Choroid plexus epithelial cell (primary cell): Measurements from ENCODE around the gene SLC6A11.

Source experiments
- DNase-seq: peaks from one replicate; pipeline ENCODE4 v3.0.0-alpha.2; 2010; ENCODE audit warnings: low read depth
- H3K4me3 ChIP-seq: 2 replicates; pipeline ENCODE4 v1.5.1; 2011; ENCODE audit warnings: low read depth, mild to moderate bottlenecking, control low read depth, low read length, moderate library complexity
- CTCF ChIP-seq: conservative IDR thresholded peaks from 2 replicates; pipeline ENCODE4 v1.5.1; 2011; ENCODE audit warnings: low read depth, mild to moderate bottlenecking, control low read depth, inconsistent platforms, low read length, moderate library complexity

The SLC6A11 gene

GRCh38 chr3:10836676-10837075, 20.6 kb downstream of the SLC6A11 start:
- no peak for TF ChIP-seq CTCF
- H3K4me3 ChIP-seq, result no peak overlapping the region
- DNase-seq, result no peak

- no peak for DNase-seq
- TF ChIP-seq CTCF, result no peak
- H3K4me3 ChIP-seq, result no peak overlapping the region
These were observed 21.8 kb downstream of the SLC6A11 start for GRCh38 chr3:10837849-10838248.

GRCh38 chr3:10839167-10839566, 23.1 kb downstream of the SLC6A11 start:
- no peak for TF ChIP-seq CTCF
- H3K4me3 ChIP-seq, result no peak overlapping the region
- DNase-seq, result no peak

GRCh38 chr3:10841100-10841499, 25.1 kb downstream of the SLC6A11 start:
- TF ChIP-seq CTCF, result no peak
- DNase-seq, result no peak

GRCh38 chr3:10843378-10843777, 27.4 kb downstream of the SLC6A11 start:
- TF ChIP-seq CTCF, result no peak
- no peak for DNase-seq
- no peak overlapping the region for H3K4me3 ChIP-seq

More at GRCh38 chr3:10841100-10841499, 25.1 kb downstream of the SLC6A11 start:
- H3K4me3 ChIP-seq, result no peak overlapping the region

GRCh38 chr3:10845001-10845761, 29.2 kb downstream of the SLC6A11 start:
- no peak for DNase-seq
- H3K4me3 ChIP-seq, result no peak overlapping the region
- TF ChIP-seq CTCF, result no peak

- DNase-seq, result no peak
- H3K4me3 ChIP-seq, result no peak overlapping the region
- TF ChIP-seq CTCF, result no peak
These were observed 30.0 kb downstream of the SLC6A11 start for GRCh38 chr3:10845839-10846656.
